ENCODE data around the gene PRKG1. TPM values are rescaled to one million over a fixed set of nuclear protein-coding genes. Genes with fewer than 3 reads are reported as not detected.

The PRKG1 gene
- total and polyA plus RNA-seq, 2 donors (not counting 1 experiment from before 2014, with no cell fraction given), result not detected

GRCh38 chr10:51843966-51844365 lies 769.7 kb downstream of the PRKG1 start:
- H3K4me1 Mint-ChIP-seq, result no peaks in the 10 kb centered on the region
- ChIA-PET POLR2A (no interaction called here), CTCF (no interaction called here)
- Histone ChIP-seq H3K36me3 (replicated peaks in 1 of 2; ENCODE audit: control extremely low read depth in 1 of 2, control insufficient read depth in 1 of 2, extremely low read depth in 1 of 2, insufficient read depth in 2 of 2, low read length in 1 of 2) (no peaks in the 10 kb centered on the region), H3K4me2 (replicated peaks; ENCODE audit: low read depth, low read length, poor library complexity, severe bottlenecking) (no peak overlapping the region), H3K27ac (ENCODE audit: low read length in 2 of 2) (no peak overlapping the region), H3K79me2 (ENCODE audit: control insufficient read depth, insufficient read depth, low read length) (no peaks in the 10 kb centered on the region), H3K4me3 (ENCODE audit: control extremely low read depth in 1 of 5, extremely low read depth in 1 of 5, insufficient read depth in 1 of 5, low read depth in 2 of 5, low read length in 4 of 5) (no peak overlapping the region), H3K4me1 (ENCODE audit: control insufficient read depth in 2 of 2, insufficient read depth in 2 of 2, low read length in 2 of 2) (no peaks in the 10 kb centered on the region), H2AFZ (ENCODE audit: insufficient read depth, low read depth, low read length, poor library complexity, severe bottlenecking) (no peak overlapping the region), H3K27me3 (replicated peaks in 1 of 4; ENCODE audit: control extremely low read depth in 1 of 4, control insufficient read depth in 3 of 4, insufficient read depth in 4 of 4, low read length in 3 of 4) (no peaks in the 10 kb centered on the region), H3K9ac (ENCODE audit: low read length) (no peak overlapping the region), H3K9me3 (ENCODE audit: control extremely low read depth in 1 of 3, control insufficient read depth in 2 of 3, insufficient read depth in 1 of 3, low read length in 2 of 3) (no peaks in the 10 kb centered on the region), H4K20me1 (ENCODE audit: control insufficient read depth, insufficient read depth, low read length, poor library complexity, severe bottlenecking) (no peaks in the 10 kb centered on the region)
- H3K9me3 Mint-ChIP-seq (ENCODE audit: insufficient read depth), result no peaks in the 10 kb centered on the region
- intact Hi-C loops (cut with micrococcal nuclease), result no loop called here
- ATAC-seq (ENCODE audit: low read depth), result no peak
- no peak for DNase-seq
- no peak overlapping the region for H3K27ac Mint-ChIP-seq
- no peak overlapping the region for H3K4me3 Mint-ChIP-seq
- H3K27me3 Mint-ChIP-seq, result no peaks in the 10 kb centered on the region
- no peak for TF ChIP-seq EZH2 (IDR thresholded peaks at IDR 0.05; ENCODE audit: borderline replicate concordance, insufficient read depth, low read depth, low read length, poor library complexity, severe bottlenecking)
- no CpG with 5 or more reads among the region's 2 CpGs for WGBS (ENCODE audit: insufficient coverage)

- H3K4me1 Mint-ChIP-seq, result no peaks in the 10 kb centered on the region
- intact Hi-C loops (cut with micrococcal nuclease), result no loop called here
- POLR2A ChIA-PET, result no interaction called here
Observed at GRCh38 chr10:51846856-51847506, 772.7 kb downstream of the PRKG1 start.

More at GRCh38 chr10:51846856-51847506, 772.7 kb downstream of the PRKG1 start:
- Mint-ChIP-seq H3K27ac (no peak overlapping the region), H3K4me3 (no peak overlapping the region), H3K27me3 (no peaks in the 10 kb centered on the region), H3K9me3 (ENCODE audit: insufficient read depth) (no peaks in the 10 kb centered on the region)
- Histone ChIP-seq H3K27ac (ENCODE audit: low read length in 2 of 2) (no peak overlapping the region), H3K36me3 (replicated peaks in 1 of 2; ENCODE audit: control extremely low read depth in 1 of 2, control insufficient read depth in 1 of 2, extremely low read depth in 1 of 2, insufficient read depth in 2 of 2, low read length in 1 of 2) (no peaks in the 10 kb centered on the region), H3K27me3 (replicated peaks in 1 of 4; ENCODE audit: control extremely low read depth in 1 of 4, control insufficient read depth in 3 of 4, insufficient read depth in 4 of 4, low read length in 3 of 4) (no peaks in the 10 kb centered on the region), H3K9me3 (ENCODE audit: control extremely low read depth in 1 of 3, control insufficient read depth in 2 of 3, insufficient read depth in 1 of 3, low read length in 2 of 3) (no peaks in the 10 kb centered on the region), H3K79me2 (ENCODE audit: control insufficient read depth, insufficient read depth, low read length) (no peaks in the 10 kb centered on the region), H3K4me3 (ENCODE audit: control extremely low read depth in 1 of 5, extremely low read depth in 1 of 5, insufficient read depth in 1 of 5, low read depth in 2 of 5, low read length in 4 of 5) (no peak overlapping the region), H4K20me1 (ENCODE audit: control insufficient read depth, insufficient read depth, low read length, poor library complexity, severe bottlenecking) (no peaks in the 10 kb centered on the region), H2AFZ (ENCODE audit: insufficient read depth, low read depth, low read length, poor library complexity, severe bottlenecking) (no peak overlapping the region), H3K4me1 (ENCODE audit: control insufficient read depth in 2 of 2, insufficient read depth in 2 of 2, low read length in 2 of 2) (no peaks in the 10 kb centered on the region), H3K9ac (ENCODE audit: low read length) (no peak overlapping the region), H3K4me2 (replicated peaks; ENCODE audit: low read depth, low read length, poor library complexity, severe bottlenecking) (no peak overlapping the region)
- CTCF ChIA-PET, result no interaction called here
- DNase-seq (no peak), ATAC-seq (ENCODE audit: low read depth) (no peak)
- TF ChIP-seq, protein P1, sequence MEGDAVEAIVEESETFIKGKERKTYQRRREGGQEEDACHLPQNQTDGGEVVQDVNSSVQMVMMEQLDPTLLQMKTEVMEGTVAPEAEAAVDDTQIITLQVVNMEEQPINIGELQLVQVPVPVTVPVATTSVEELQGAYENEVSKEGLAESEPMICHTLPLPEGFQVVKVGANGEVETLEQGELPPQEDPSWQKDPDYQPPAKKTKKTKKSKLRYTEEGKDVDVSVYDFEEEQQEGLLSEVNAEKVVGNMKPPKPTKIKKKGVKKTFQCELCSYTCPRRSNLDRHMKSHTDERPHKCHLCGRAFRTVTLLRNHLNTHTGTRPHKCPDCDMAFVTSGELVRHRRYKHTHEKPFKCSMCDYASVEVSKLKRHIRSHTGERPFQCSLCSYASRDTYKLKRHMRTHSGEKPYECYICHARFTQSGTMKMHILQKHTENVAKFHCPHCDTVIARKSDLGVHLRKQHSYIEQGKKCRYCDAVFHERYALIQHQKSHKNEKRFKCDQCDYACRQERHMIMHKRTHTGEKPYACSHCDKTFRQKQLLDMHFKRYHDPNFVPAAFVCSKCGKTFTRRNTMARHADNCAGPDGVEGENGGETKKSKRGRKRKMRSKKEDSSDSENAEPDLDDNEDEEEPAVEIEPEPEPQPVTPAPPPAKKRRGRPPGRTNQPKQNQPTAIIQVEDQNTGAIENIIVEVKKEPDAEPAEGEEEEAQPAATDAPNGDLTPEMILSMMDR (IDR thresholded peaks at IDR 0.05), result no peak
- TF ChIP-seq EZH2 (IDR thresholded peaks at IDR 0.05; ENCODE audit: borderline replicate concordance, insufficient read depth, low read depth, low read length, poor library complexity, severe bottlenecking), result no peak
- WGBS (ENCODE audit: insufficient coverage), result no CpG with 5 or more reads among the region's 2 CpGs

Measured in B cell (primary cell).